HepG2 (cell line): Measurements from ENCODE around the gene ZNF276. TPM values are rescaled to one million over a fixed set of nuclear protein-coding genes. Genes with fewer than 3 reads are reported as not detected.

ENCODE experiments used
- DNMT1 ChIP-seq: sonication (generic); formaldehyde crosslinking; IDR thresholded peaks from 2 replicates; pipeline ENCODE4 v1.5.1; 2020; ENCODE audit warnings: mild to moderate bottlenecking, missing genetic modification reagents
- JUNB ChIP-seq: sonication (generic); formaldehyde crosslinking; IDR thresholded peaks from 2 replicates; pipeline ENCODE4 v1.8.0; 2022; ENCODE audit warnings: missing genetic modification reagents, mild to moderate bottlenecking, borderline replicate concordance
- KLF16 ChIP-seq, 2 experiments: sonication (generic) in 1 of 2; formaldehyde crosslinking in 1 of 2; IDR thresholded peaks; 2 replicates each; pipeline versions ENCODE4 v1.6.1 to v1.8.0; 2016 to 2023; ENCODE audit warnings: missing genetic modification reagents in 2 of 2, missing compliant biosample characterization in 1 of 2
- KLF9 ChIP-seq: IDR thresholded peaks from 2 replicates; pipeline ENCODE4 v1.6.1; 2016; ENCODE audit warnings: low read depth
- MAF1 ChIP-seq: sonication (generic); formaldehyde crosslinking; IDR thresholded peaks from 2 replicates; pipeline ENCODE4 v1.5.0; 2020; ENCODE audit warnings: missing genetic modification reagents, borderline replicate concordance
- NAIF1 ChIP-seq: sonication (generic); formaldehyde crosslinking; IDR thresholded peaks from 2 replicates; pipeline ENCODE4 v1.5.0; 2020; ENCODE audit warnings: mild to moderate bottlenecking, missing genetic modification reagents, borderline replicate concordance
- NR1H2 ChIP-seq: sonication (generic); formaldehyde crosslinking; IDR thresholded peaks from 2 replicates; pipeline ENCODE4 v1.8.1; 2022; ENCODE audit warnings: low read depth, missing genetic modification reagents, borderline replicate concordance
- NR2F1 ChIP-seq, 2 experiments: fragments of 450-650 bp in 1 of 2; formaldehyde crosslinking in 1 of 2; IDR thresholded peaks; 2 replicates each; pipeline versions ENCODE4 v1.5.0 to v1.6.1; 2016 to 2020; ENCODE audit warnings: mild to moderate bottlenecking in 1 of 2, missing compliant biosample characterization in 1 of 2, missing genetic modification reagents in 1 of 2, moderate library complexity in 1 of 2
- POLR2AphosphoS2 ChIP-seq: IDR thresholded peaks from 2 replicates; pipeline ENCODE4 v1.6.1; 2011; ENCODE audit warnings: low read depth, low read length, improper control_type of control experiment
- PPARG ChIP-seq: conservative IDR thresholded peaks from 2 replicates; pipeline ENCODE4 v1.6.1; 2016; ENCODE audit warnings: missing biosample characterization, missing genetic modification reagents
- RARG ChIP-seq: sonication (generic); formaldehyde crosslinking; IDR thresholded peaks from 2 replicates; pipeline ENCODE4 v1.4.0; 2020; ENCODE audit warnings: low read depth, mild to moderate bottlenecking, missing genetic modification reagents
- REL ChIP-seq: sonication (generic); formaldehyde crosslinking; conservative IDR thresholded peaks from 2 replicates; pipeline ENCODE4 v1.8.0; 2022; ENCODE audit warnings: mild to moderate bottlenecking, missing genetic modification reagents, moderate library complexity
- XRCC5 ChIP-seq: fragments of 200-400 bp; formaldehyde crosslinking; optimal IDR thresholded peaks from 2 replicates; pipeline ENCODE3; 2017; ENCODE audit warnings: mild to moderate bottlenecking, low read length
- ZEB1 ChIP-seq: IDR thresholded peaks from 2 replicates; pipeline ENCODE4 v1.6.1; 2012; ENCODE audit warnings: mild to moderate bottlenecking, low read depth, inconsistent platforms; ENCODE audit not compliant: insufficient replicate concordance
- ZNF20 ChIP-seq: sonication (generic); formaldehyde crosslinking; IDR thresholded peaks from 2 replicates; pipeline ENCODE4 v1.4.0; 2020; ENCODE audit warnings: mild to moderate bottlenecking, moderate library complexity, missing genetic modification reagents
- ZNF234 ChIP-seq: sonication (generic); formaldehyde crosslinking; conservative IDR thresholded peaks from 2 replicates; pipeline ENCODE4 v1.5.1; 2020; ENCODE audit warnings: mild to moderate bottlenecking, missing genetic modification reagents
- ZNF282 ChIP-seq: fragments of 450-650 bp; IDR thresholded peaks from 2 replicates; pipeline ENCODE4 v1.6.1; 2018; ENCODE audit not compliant: partially characterized antibody
- ZNF562 ChIP-seq: sonication (generic); formaldehyde crosslinking; IDR thresholded peaks from 2 replicates; pipeline ENCODE4 v1.8.0; 2022; ENCODE audit warnings: missing genetic modification reagents, borderline replicate concordance
- ZNF7 ChIP-seq: IDR thresholded peaks from 2 replicates; pipeline ENCODE4 v1.6.1; 2016; ENCODE audit warnings: missing biosample characterization, missing genetic modification reagents
- ZNF747 ChIP-seq: sonication (generic); formaldehyde crosslinking; IDR thresholded peaks from 2 replicates; pipeline ENCODE4 v1.8.1; 2023; ENCODE audit warnings: missing genetic modification reagents, mild to moderate bottlenecking, borderline replicate concordance
- ZNF761 ChIP-seq: sonication (generic); formaldehyde crosslinking; conservative IDR thresholded peaks from 2 replicates; pipeline ENCODE4 v1.4.0; 2020; ENCODE audit warnings: mild to moderate bottlenecking, missing genetic modification reagents
- polyA plus RNA-seq, 8 experiments: library from polyadenylated mRNA; depleted of rRNA in 3 of 8; stranded (reverse) in 7 of 8; unstranded in 1 of 8; fragments of >200 nt; fragmentation: Illumina TruSeq in 4 of 8; extraction: Trizol in 4 of 8; gene quantifications; 2 replicates each; pipeline versions ENCODE4 v1.2.1 to v1.2.3, GENCODE V29; 2011 to 2016; ENCODE audit warnings: low read depth in 4 of 8, missing spikeins in 1 of 8, mixed read lengths in 1 of 8; ENCODE audit not compliant: insufficient read depth in 1 of 8
- total RNA-seq, 5 experiments: library from RNA; depleted of rRNA; stranded (reverse); fragments of >200 nt; fragmentation: Illumina TruSeq; extraction: Trizol; gene quantifications; 2 replicates each; pipeline ENCODE4 v1.2.3, GENCODE V29; 2016; ENCODE audit warnings: low read depth in 1 of 5
- TF ChIP-seq, protein P1 (sequence below): sonication (generic); formaldehyde crosslinking; IDR thresholded peaks from 2 replicates; pipeline ENCODE4 v1.9.0; 2021; ENCODE audit warnings: missing genetic modification reagents, mild to moderate bottlenecking, borderline replicate concordance
- TF ChIP-seq, protein P2 (sequence below): sonication (generic); formaldehyde crosslinking; IDR thresholded peaks from 2 replicates; pipeline ENCODE4 v1.5.0; 2020; ENCODE audit warnings: missing genetic modification reagents, mild to moderate bottlenecking, borderline replicate concordance
- TF ChIP-seq, protein P3 (sequence below): sonication (generic); formaldehyde crosslinking; IDR thresholded peaks from 2 replicates; pipeline ENCODE4 v1.8.1; 2023; ENCODE audit warnings: mild to moderate bottlenecking, missing genetic modification reagents

ZNF276 gene
- total and polyA plus RNA-seq, 2 of the 13 experiments (the other 11 are each of a cell fraction or from before 2014, with no cell fraction given) = 17.7 to 18.0 TPM

DNA sequence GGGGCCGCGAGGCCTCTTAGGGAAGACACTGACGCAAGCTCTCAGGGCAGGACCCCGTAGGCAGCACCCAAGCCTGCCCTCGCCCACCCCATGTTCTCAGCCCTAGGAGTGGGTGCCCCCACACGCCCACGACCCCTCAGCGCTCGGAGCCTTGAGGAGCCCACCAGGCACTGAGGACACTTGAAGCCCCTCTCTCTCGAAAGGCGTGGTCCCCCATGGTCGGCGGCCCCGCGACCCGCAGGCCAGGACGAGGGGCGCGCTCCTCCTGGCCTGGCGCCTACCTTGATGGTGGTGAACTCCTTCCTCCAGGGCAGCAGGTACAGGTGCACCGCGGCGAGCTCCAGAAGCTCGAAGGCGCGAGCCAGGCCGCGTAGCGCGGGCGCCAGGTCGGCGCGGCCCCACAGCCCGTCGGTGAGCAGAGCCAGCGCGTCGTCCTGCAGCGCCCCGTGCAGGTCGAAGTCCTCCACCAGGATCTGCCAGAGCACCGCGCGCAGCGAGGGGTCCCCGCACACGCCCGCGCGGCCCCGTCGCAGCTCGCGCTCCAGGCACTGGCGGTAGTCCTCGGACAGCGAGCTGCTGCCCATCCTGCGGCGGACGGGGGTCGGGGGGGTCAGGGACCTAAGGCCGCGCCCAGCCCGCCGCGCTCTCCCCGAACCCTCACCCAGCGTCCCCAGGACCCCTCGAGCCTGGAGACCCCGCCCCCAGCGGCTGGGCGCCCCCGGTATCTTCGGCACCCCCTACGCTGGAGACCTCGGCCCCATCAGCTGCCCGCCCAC is 20.5 kb upstream of the ZNF276 start (continued):
- no peak; the same call in 1 of the 2 replicates for TF ChIP-seq MAF1 (CRISPR knock-in tag)
- TF ChIP-seq, protein P1, sequence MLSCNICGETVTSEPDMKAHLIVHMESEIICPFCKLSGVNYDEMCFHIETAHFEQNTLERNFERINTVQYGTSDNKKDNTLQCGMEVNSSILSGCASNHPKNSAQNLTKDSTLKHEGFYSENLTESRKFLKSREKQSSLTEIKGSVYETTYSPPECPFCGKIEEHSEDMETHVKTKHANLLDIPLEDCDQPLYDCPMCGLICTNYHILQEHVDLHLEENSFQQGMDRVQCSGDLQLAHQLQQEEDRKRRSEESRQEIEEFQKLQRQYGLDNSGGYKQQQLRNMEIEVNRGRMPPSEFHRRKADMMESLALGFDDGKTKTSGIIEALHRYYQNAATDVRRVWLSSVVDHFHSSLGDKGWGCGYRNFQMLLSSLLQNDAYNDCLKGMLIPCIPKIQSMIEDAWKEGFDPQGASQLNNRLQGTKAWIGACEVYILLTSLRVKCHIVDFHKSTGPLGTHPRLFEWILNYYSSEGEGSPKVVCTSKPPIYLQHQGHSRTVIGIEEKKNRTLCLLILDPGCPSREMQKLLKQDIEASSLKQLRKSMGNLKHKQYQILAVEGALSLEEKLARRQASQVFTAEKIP = no peak
- no peak for TF ChIP-seq ZNF20
- peak; percentile 7 for TF ChIP-seq XRCC5
- TF ChIP-seq, protein P2, sequence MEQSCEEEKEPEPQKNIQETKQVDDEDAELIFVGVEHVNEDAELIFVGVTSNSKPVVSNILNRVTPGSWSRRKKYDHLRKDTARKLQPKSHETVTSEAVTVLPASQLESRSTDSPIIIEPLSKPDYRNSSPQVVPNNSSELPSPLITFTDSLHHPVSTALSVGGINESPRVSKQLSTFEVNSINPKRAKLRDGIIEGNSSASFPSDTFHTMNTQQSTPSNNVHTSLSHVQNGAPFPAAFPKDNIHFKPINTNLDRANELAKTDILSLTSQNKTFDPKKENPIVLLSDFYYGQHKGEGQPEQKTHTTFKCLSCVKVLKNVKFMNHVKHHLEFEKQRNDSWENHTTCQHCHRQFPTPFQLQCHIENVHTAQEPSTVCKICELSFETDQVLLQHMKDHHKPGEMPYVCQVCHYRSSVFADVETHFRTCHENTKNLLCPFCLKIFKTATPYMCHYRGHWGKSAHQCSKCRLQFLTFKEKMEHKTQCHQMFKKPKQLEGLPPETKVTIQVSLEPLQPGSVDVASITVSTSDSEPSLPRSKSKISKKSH (CRISPR knock-in tag) = peak; percentile 12; the same call in 1 of the 2 replicates
- TF ChIP-seq ZNF234 (CRISPR knock-in tag) = no peak
- no peak for TF ChIP-seq RARG
- 0 out of 2 replicates have a peak, but pooled peaks have one; percentile 11 for TF ChIP-seq KLF9
- TF ChIP-seq, protein P3, sequence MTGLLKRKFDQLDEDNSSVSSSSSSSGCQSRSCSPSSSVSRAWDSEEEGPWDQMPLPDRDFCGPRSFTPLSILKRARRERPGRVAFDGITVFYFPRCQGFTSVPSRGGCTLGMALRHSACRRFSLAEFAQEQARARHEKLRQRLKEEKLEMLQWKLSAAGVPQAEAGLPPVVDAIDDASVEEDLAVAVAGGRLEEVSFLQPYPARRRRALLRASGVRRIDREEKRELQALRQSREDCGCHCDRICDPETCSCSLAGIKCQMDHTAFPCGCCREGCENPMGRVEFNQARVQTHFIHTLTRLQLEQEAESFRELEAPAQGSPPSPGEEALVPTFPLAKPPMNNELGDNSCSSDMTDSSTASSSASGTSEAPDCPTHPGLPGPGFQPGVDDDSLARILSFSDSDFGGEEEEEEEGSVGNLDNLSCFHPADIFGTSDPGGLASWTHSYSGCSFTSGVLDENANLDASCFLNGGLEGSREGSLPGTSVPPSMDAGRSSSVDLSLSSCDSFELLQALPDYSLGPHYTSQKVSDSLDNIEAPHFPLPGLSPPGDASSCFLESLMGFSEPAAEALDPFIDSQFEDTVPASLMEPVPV (CRISPR knock-in tag) = no peak; the same call in 1 of the 2 replicates
- TF ChIP-seq PPARG (CRISPR knock-in tag) = peak; percentile 32; the same call in 1 of the 2 replicates
- no peak for TF ChIP-seq ZNF747 (CRISPR knock-in tag)
- no peak for TF ChIP-seq POLR2AphosphoS2
- TF ChIP-seq JUNB = no peak
- TF ChIP-seq DNMT1 (CRISPR knock-in tag) = peak; percentile 91; the same call in 1 of the 2 replicates
- TF ChIP-seq ZNF562 (CRISPR knock-in tag) = no peak
- TF ChIP-seq ZNF761 (CRISPR knock-in tag) = no peak; the same call in none of the 2 replicates
- 0 out of 4 replicates have a peak, but pooled peaks of 1 of the 2 experiments have one; percentile 26 for TF ChIP-seq KLF16 (CRISPR knock-in tag; IDR thresholded peaks at IDR 0.05)
- peak; percentile 56; the same call in 1 of the 2 replicates for TF ChIP-seq REL
- TF ChIP-seq NR1H2 (CRISPR knock-in tag) = no peak
- no peak; the same call in 1 of the 2 replicates for TF ChIP-seq NAIF1 (CRISPR knock-in tag)
- no peak for TF ChIP-seq ZNF282
- no peak for TF ChIP-seq NR2F1 (CRISPR knock-in tag; IDR thresholded peaks at IDR 0.05)
- no peak for TF ChIP-seq ZNF7 (CRISPR knock-in tag)
- TF ChIP-seq ZEB1 = no peak
